Thymus (tissue), 11 donors: Measurements from ENCODE around the gene CRYBB1. TPM values are rescaled to one million over a fixed set of nuclear protein-coding genes. Genes with fewer than 3 reads are reported as not detected.
A peak's percentile ranks its signal among the peaks of the same experiment; 100 is the strongest.
"Not testable (repeated sequence)": the region's sequence is repeated elsewhere in the genome, so short reads cannot be mapped to it uniquely, and the experiment has no call there.

Experiments used
- DNase-seq, 9 donors: peaks; one replicate each; pipeline ENCODE4 v3.0.0-alpha.2; 2013; ENCODE audit warnings: low spot score in 9 of 9, low read depth in 6 of 9, missing footprints in 1 of 9
- H3K27ac ChIP-seq, 2 donors: one replicate each; pipeline ENCODE4 v1.5.1; 2013; ENCODE audit warnings: control low read depth in 1 of 2, low read depth in 1 of 2, low read length in 1 of 2, mild to moderate bottlenecking in 1 of 2, moderate library complexity in 1 of 2
- H3K27me3 ChIP-seq, 2 donors: one replicate each; pipeline ENCODE4 v1.5.1; 2013; ENCODE audit warnings: low read length in 1 of 2; ENCODE audit not compliant: control insufficient read depth in 2 of 2, insufficient read depth in 1 of 2
- H3K36me3 ChIP-seq, 2 donors: one replicate each; pipeline ENCODE4 v1.5.1; 2013; ENCODE audit warnings: low read length in 1 of 2, mild to moderate bottlenecking in 1 of 2, moderate library complexity in 1 of 2; ENCODE audit not compliant: control insufficient read depth in 2 of 2, insufficient read depth in 2 of 2
- H3K4me1 ChIP-seq, 2 donors: one replicate each; pipeline ENCODE4 v1.5.1; 2013; ENCODE audit warnings: low read length in 2 of 2; ENCODE audit not compliant: control insufficient read depth in 2 of 2, insufficient read depth in 2 of 2
- H3K4me3 ChIP-seq, 2 donors: one replicate each; pipeline ENCODE4 v1.5.1; 2013; ENCODE audit warnings: low read length in 2 of 2, control low read depth in 1 of 2, mild to moderate bottlenecking in 1 of 2
- H3K9me3 ChIP-seq, 2 donors: one replicate each; pipeline ENCODE4 v1.5.1; 2013; ENCODE audit warnings: low read length in 1 of 2, mild to moderate bottlenecking in 1 of 2; ENCODE audit not compliant: control insufficient read depth in 2 of 2, insufficient read depth in 1 of 2
- WGBS: extraction: QIAGEN DNeasy Blood & Tissue Kit; methylation state at CpG from one replicate; pipeline ENCODE4 v1.1.7; 2013; 5-methylcytosine and 5-hydroxymethylcytosine counted together
- polyA plus RNA-seq: library from polyadenylated mRNA; stranded (reverse); fragments of 200-250 nt; gene quantifications from one replicate; pipeline ENCODE4 v1.2.3, GENCODE V29; 2013
- total RNA-seq: library from RNA; stranded (reverse); fragments of 120-200 nt; gene quantifications from one replicate; pipeline ENCODE4 v1.2.4, GENCODE V29; 2013
- donor health status: healthy.

The CRYBB1 gene
- total and polyA plus RNA-seq, 2 donors, result 0.85 to 1.7 TPM

GRCh38 chr22:26613753-26614152, 4.1 kb downstream of the CRYBB1 start:
- DNase-seq, H3K27me3 ChIP-seq, H3K4me3 ChIP-seq, H3K27ac ChIP-seq, H3K9me3 ChIP-seq, H3K36me3 ChIP-seq: not testable (repeated sequence)
- 78% methylated on average over 10 of the region's 10 CpGs for whole genome bisulfite sequencing
- H3K4me1 ChIP-seq, result peaks cover 0 to 23% of the 10 kb centered on the region in 2 donors

GRCh38 chr22:26612652-26613051, 5.2 kb downstream of the CRYBB1 start:
- peaks cover 1 to 5% of the 10 kb centered on the region in 2 donors for H3K9me3 ChIP-seq
- H3K4me1 ChIP-seq, result peaks cover 0 to 16% of the 10 kb centered on the region in 2 donors
- no peak overlapping the region for H3K27ac ChIP-seq
- no peak overlapping the region for H3K4me3 ChIP-seq
- peaks cover 0 to 10% of the 10 kb centered on the region in 2 donors for H3K27me3 ChIP-seq
- no peaks in the 10 kb centered on the region for H3K36me3 ChIP-seq
- 99% methylated on average over 4 of the region's 4 CpGs for WGBS
- no peak for DNase-seq

GRCh38 chr22:26610996-26611395, 6.8 kb downstream of the CRYBB1 start:
- Histone ChIP-seq H3K36me3 (no peaks in the 10 kb centered on the region), H3K27me3 (peaks cover 0 to 10% of the 10 kb centered on the region in 2 donors), H3K27ac (no peak overlapping the region), H3K4me3 (no peak overlapping the region), H3K4me1 (peaks cover 0 to 6% of the 10 kb centered on the region in 2 donors), H3K9me3 (peaks cover 1 to 5% of the 10 kb centered on the region in 2 donors)
- WGBS, result 96% methylated on average over 2 of the region's 2 CpGs
- DNase-seq, result no peak

- 77% methylated on average over 12 of the region's 12 CpGs for WGBS
- H3K27ac ChIP-seq, result no peak overlapping the region
These were observed 7.5 kb downstream of the CRYBB1 start for GRCh38 chr22:26610072-26610958.

GRCh38 chr22:26609287-26609686, 8.5 kb downstream of the CRYBB1 start:
- WGBS, result 97% methylated on average over 2 of the region's 2 CpGs
- no peak for DNase-seq
- no peaks in the 10 kb centered on the region for H3K9me3 ChIP-seq
- H3K27ac ChIP-seq, result no peak overlapping the region
- H3K27me3 ChIP-seq, result peaks cover 0 to 6% of the 10 kb centered on the region in 2 donors
- no peaks in the 10 kb centered on the region for H3K36me3 ChIP-seq
- no peak overlapping the region for H3K4me3 ChIP-seq
- no peaks in the 10 kb centered on the region for H3K4me1 ChIP-seq

More at GRCh38 chr22:26610072-26610958, 7.5 kb downstream of the CRYBB1 start:
- peaks cover 0 to 10% of the 10 kb centered on the region in 2 donors for H3K27me3 ChIP-seq
- DNase-seq, result peak in 1 of 9 donors; percentile 47
- H3K4me1 ChIP-seq, result peaks cover 0 to 4% of the 10 kb centered on the region in 2 donors
- H3K9me3 ChIP-seq, result peaks cover 1 to 5% of the 10 kb centered on the region in 2 donors
- no peaks in the 10 kb centered on the region for H3K36me3 ChIP-seq
- H3K4me3 ChIP-seq, result no peak overlapping the region

GRCh38 chr22:26608129-26608528, 9.7 kb downstream of the CRYBB1 start:
- DNase-seq, result no peak
- no peak overlapping the region for H3K4me3 ChIP-seq
- WGBS, result 90% methylated on average over 2 of the region's 2 CpGs

GRCh38 chr22:26606611-26607010, 11.2 kb downstream of the CRYBB1 start:
- DNase-seq, result no peak
- H3K27ac ChIP-seq, result no peak overlapping the region
- no peaks in the 10 kb centered on the region for H3K9me3 ChIP-seq
- no peak overlapping the region for H3K4me3 ChIP-seq
- 99% methylated on average over 4 of the region's 4 CpGs for WGBS
- no peaks in the 10 kb centered on the region for H3K27me3 ChIP-seq
- no peaks in the 10 kb centered on the region for H3K4me1 ChIP-seq
- no peaks in the 10 kb centered on the region for H3K36me3 ChIP-seq

More at GRCh38 chr22:26608129-26608528, 9.7 kb downstream of the CRYBB1 start:
- Histone ChIP-seq H3K4me1 (no peaks in the 10 kb centered on the region), H3K9me3 (no peaks in the 10 kb centered on the region), H3K27ac (no peak overlapping the region), H3K36me3 (no peaks in the 10 kb centered on the region), H3K27me3 (peaks cover 0 to 4% of the 10 kb centered on the region in 2 donors)

GRCh38 chr22:26604368-26604767, 13.5 kb downstream of the CRYBB1 start:
- H3K4me1 ChIP-seq, result no peaks in the 10 kb centered on the region
- no peaks in the 10 kb centered on the region for H3K27me3 ChIP-seq
- H3K36me3 ChIP-seq, result no peaks in the 10 kb centered on the region
- no peaks in the 10 kb centered on the region for H3K9me3 ChIP-seq
- no peak overlapping the region for H3K4me3 ChIP-seq
- DNase-seq, result no peak
- 89% methylated on average over 1 of the region's 1 CpG for WGBS
- no peak overlapping the region for H3K27ac ChIP-seq

- Histone ChIP-seq H3K4me3 (no peak overlapping the region), H3K36me3 (no peaks in the 10 kb centered on the region), H3K27me3 (no peaks in the 10 kb centered on the region), H3K4me1 (peaks cover 0 to 3% of the 10 kb centered on the region in 2 donors), H3K27ac (no peak overlapping the region), H3K9me3 (no peaks in the 10 kb centered on the region)
- 98% methylated on average over 4 of the region's 4 CpGs for WGBS
- DNase-seq, result no peak
These were observed 15.7 kb downstream of the CRYBB1 start for GRCh38 chr22:26602127-26602526.
